GM12878 (cell line): Measurements from ENCODE around the gene CLEC4M. TPM values are rescaled to one million over a fixed set of nuclear protein-coding genes. Genes with fewer than 3 reads are reported as not detected.

Source experiments
- BCL11A ChIP-seq: IDR thresholded peaks from 2 replicates; pipeline ENCODE4 v1.6.1; 2011; ENCODE audit warnings: low read depth, low read length
- CEBPZ ChIP-seq: fragments of 150-350 bp; IDR thresholded peaks from 2 replicates; pipeline ENCODE4 v1.6.1; 2016; ENCODE audit warnings: low read depth, low read length
- CHD1 ChIP-seq: IDR thresholded peaks from 2 replicates; pipeline ENCODE4 v1.6.1; 2012; ENCODE audit warnings: low read depth, low read length, improper control_type of control experiment
- E2F4 ChIP-seq: IDR thresholded peaks from 2 replicates; pipeline ENCODE4 v1.6.1; 2012; ENCODE audit warnings: low read depth, low read length, improper control_type of control experiment
- EED ChIP-seq: sonication (generic); IDR thresholded peaks from 2 replicates; pipeline ENCODE4 v1.6.1; 2016; ENCODE audit warnings: antibody characterized with exemption, low read depth
- FOS ChIP-seq: IDR thresholded peaks from 3 replicates; pipeline ENCODE4 v1.6.1; 2011; ENCODE audit warnings: borderline replicate concordance; ENCODE audit not compliant: insufficient read length; ENCODE audit errors: extremely low read depth
- HDAC6 ChIP-seq: fragments of 200-600 bp; sonication (generic); IDR thresholded peaks from one replicate; pipeline ENCODE4 v1.8.0; 2017; ENCODE audit warnings: antibody characterized with exemption; ENCODE audit not compliant: unreplicated experiment
- IRF3 ChIP-seq: fragments of 450-650 bp; IDR thresholded peaks from 2 replicates; pipeline ENCODE4 v1.6.1; 2014; ENCODE audit warnings: mild to moderate bottlenecking
- NR2F1 ChIP-seq: fragments of 450-650 bp; conservative IDR thresholded peaks from 2 replicates; pipeline ENCODE4 v1.6.1; 2017; ENCODE audit warnings: mild to moderate bottlenecking
- POU2F2 ChIP-seq: IDR thresholded peaks from 3 replicates; pipeline ENCODE4 v1.6.1; 2011; ENCODE audit warnings: low read depth, mild to moderate bottlenecking, low read length, borderline replicate concordance
- REST ChIP-seq: IDR thresholded peaks from 2 replicates; pipeline ENCODE4 v1.6.1; 2012; ENCODE audit warnings: mild to moderate bottlenecking, low read depth, low read length
- SMAD5 ChIP-seq: IDR thresholded peaks from 2 replicates; pipeline ENCODE4 v1.6.1; 2016; ENCODE audit warnings: antibody characterized with exemption, low read depth
- SP1 ChIP-seq: IDR thresholded peaks from one replicate; pipeline ENCODE4 v1.6.1; 2011; ENCODE audit warnings: low read depth, low read length
- SUZ12 ChIP-seq: fragments of 200-600 bp; sonication (generic); IDR thresholded peaks from one replicate; pipeline ENCODE4 v1.6.1; 2018; ENCODE audit warnings: antibody characterized with exemption, mild to moderate bottlenecking; ENCODE audit not compliant: unreplicated experiment
- USF1 ChIP-seq: IDR thresholded peaks from 2 replicates; pipeline ENCODE4 v1.6.1; 2011; ENCODE audit warnings: borderline replicate concordance, low read depth, mild to moderate bottlenecking, moderate library complexity, mixed read lengths, low read length; ENCODE audit not compliant: insufficient read depth; ENCODE audit errors: extremely low read length
- ZBED1 ChIP-seq: IDR thresholded peaks from 2 replicates; pipeline ENCODE4 v1.6.1; 2016; ENCODE audit warnings: borderline replicate concordance
- ZNF384 ChIP-seq: IDR thresholded peaks from 2 replicates; pipeline ENCODE4 v1.6.1; 2012; ENCODE audit warnings: low read depth, mild to moderate bottlenecking, low read length, improper control_type of control experiment, borderline replicate concordance
- polyA plus RNA-seq, 11 experiments: library from polyadenylated mRNA; depleted of rRNA in 4 of 11; unstranded in 6 of 11; stranded (reverse) in 5 of 11; fragments of >200 nt; fragmentation: Nextera tagmentation in 4 of 11; fragmentation: Illumina TruSeq in 1 of 11; extraction: Ambion mirVana in 4 of 11; extraction: Trizol in 1 of 11; gene quantifications; 1 replicate in 1 of 11; 2 replicates in 10 of 11; pipeline versions ENCODE4 v1.2.1 to v1.2.3, GENCODE V29; 2011 to 2016; ENCODE audit warnings: inconsistent platforms in 2 of 11, missing spikeins in 2 of 11, low read depth in 1 of 11
- total RNA-seq, 4 experiments: library from RNA; depleted of rRNA in 3 of 4; stranded (reverse); fragments of >200 nt in 3 of 4; fragmentation: Illumina TruSeq in 1 of 4; extraction: Trizol in 1 of 4; gene quantifications; 2 replicates each; pipeline versions ENCODE4 v1.2.1 to v1.2.3, GENCODE V29; 2013 to 2021

The CLEC4M gene
- total and polyA plus RNA-seq, 10 of the 15 experiments (the other 5 are each of a cell fraction or from before 2014, with no cell fraction given): 0.11 to 0.42 (median 0.25) TPM; not detected in 1

- TF ChIP-seq EED (peak; percentile 100), SP1 (peak; percentile 62), USF1 (no peak), NR2F1 (peak; percentile 95), E2F4 (no peak), CEBPZ (no peak), POU2F2 (peak; percentile 51; the same call in 1 of the 3 replicates), HDAC6 (no peak), IRF3 (no peak), FOS (no peak), CHD1 (no peak), BCL11A (peak; percentile 94), REST (no peak), ZBED1 (peak; percentile 88; the same call in 1 of the 2 replicates), ZNF384 (no peak), SUZ12 (no peak), SMAD5 (no peak)
Measured at GRCh38 chr19:7743425-7743841, 19.6 kb upstream of the CLEC4M start (continued).
